22Rv1 (cell line): ENCODE results near the gene SETD1A.

ENCODE experiments used
- ZFX ChIP-seq: fragments of 450-650 bp; IDR thresholded peaks from 2 replicates; pipeline ENCODE4 v1.6.1; 2017; ENCODE audit warnings: antibody characterized with exemption, borderline replicate concordance
- TF ChIP-seq, protein P1 (sequence below): fragments of 450-650 bp; IDR thresholded peaks from 2 replicates; pipeline ENCODE4 v1.5.1; 2017; ENCODE audit warnings: mild to moderate bottlenecking

DNA sequence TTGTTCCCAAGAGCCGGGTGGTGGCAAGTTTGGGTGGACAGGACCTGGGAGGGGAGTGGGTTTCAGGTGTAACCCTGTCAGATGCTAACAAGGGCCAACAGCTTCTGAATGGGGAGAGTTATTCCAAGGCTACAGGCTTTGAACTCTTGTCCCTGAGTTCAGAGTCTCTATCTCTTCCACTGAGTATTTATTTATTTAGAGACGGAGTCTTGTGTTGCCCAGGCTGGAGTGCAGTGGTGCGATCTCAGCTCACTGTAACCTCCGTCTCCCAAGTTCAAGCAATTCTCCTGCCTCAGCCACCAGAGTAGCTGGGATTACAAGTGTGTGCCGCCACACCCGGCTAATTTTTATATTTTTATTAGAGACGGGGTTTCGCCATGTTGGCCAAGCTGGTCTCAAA is 2.6 kb upstream of the SETD1A start:
- TF ChIP-seq, protein P1, sequence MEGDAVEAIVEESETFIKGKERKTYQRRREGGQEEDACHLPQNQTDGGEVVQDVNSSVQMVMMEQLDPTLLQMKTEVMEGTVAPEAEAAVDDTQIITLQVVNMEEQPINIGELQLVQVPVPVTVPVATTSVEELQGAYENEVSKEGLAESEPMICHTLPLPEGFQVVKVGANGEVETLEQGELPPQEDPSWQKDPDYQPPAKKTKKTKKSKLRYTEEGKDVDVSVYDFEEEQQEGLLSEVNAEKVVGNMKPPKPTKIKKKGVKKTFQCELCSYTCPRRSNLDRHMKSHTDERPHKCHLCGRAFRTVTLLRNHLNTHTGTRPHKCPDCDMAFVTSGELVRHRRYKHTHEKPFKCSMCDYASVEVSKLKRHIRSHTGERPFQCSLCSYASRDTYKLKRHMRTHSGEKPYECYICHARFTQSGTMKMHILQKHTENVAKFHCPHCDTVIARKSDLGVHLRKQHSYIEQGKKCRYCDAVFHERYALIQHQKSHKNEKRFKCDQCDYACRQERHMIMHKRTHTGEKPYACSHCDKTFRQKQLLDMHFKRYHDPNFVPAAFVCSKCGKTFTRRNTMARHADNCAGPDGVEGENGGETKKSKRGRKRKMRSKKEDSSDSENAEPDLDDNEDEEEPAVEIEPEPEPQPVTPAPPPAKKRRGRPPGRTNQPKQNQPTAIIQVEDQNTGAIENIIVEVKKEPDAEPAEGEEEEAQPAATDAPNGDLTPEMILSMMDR, result no peak
- no peak for TF ChIP-seq ZFX
